Measurements from ENCODE around the gene GPAM.
"Not testable (repeated sequence)": the region's sequence is repeated elsewhere in the genome, so short reads cannot be mapped to it uniquely, and the experiment has no call there.

The GPAM gene

DNA sequence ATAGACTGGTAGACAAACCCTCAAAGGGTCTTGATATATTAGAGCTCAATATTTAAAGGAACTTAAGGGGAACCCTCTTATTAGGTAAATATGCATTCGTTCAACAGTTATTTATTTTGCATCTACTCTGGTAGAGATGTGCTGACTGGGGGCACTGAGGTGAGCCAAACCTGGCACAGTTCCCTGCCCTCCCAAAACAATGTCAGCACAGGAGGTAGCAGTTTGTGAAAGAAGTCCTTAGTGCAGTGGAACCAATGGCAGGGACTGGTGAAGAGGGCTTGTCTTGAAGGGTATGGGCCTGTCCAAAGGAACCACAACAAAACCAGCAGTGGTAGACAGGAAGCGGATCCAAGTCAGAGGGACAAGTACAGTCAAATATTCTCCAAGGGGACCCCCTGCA, 32.6 kb upstream of the GPAM start:
- no peak for DNase-seq (ENCODE audit: extremely low read depth in 1 of 2, low read depth in 1 of 2)

DNA sequence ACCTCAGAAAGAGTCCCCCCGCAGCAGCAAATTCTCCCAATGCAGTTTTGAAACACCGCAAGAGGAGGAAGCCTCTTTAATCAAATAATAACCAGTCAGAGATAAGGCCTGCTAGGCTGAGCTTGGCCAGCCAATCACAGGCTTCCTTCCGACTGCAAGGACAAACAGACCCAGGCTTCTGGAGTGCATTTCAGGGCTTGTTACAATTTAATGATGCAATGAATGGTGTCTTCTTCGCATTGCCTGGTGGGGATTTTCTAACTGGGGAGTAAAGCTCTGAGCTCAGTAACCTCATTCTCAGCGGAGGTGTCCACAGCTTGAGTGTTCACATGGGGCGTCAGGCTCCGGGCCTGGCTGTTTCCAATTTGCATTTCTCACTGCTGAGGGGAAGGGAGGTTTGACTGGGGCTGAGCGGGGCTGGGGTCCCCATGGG, 31.8 kb upstream of the GPAM start:
- DNase-seq (ENCODE audit: extremely low read depth in 1 of 2, low read depth in 1 of 2) = no peak

DNA sequence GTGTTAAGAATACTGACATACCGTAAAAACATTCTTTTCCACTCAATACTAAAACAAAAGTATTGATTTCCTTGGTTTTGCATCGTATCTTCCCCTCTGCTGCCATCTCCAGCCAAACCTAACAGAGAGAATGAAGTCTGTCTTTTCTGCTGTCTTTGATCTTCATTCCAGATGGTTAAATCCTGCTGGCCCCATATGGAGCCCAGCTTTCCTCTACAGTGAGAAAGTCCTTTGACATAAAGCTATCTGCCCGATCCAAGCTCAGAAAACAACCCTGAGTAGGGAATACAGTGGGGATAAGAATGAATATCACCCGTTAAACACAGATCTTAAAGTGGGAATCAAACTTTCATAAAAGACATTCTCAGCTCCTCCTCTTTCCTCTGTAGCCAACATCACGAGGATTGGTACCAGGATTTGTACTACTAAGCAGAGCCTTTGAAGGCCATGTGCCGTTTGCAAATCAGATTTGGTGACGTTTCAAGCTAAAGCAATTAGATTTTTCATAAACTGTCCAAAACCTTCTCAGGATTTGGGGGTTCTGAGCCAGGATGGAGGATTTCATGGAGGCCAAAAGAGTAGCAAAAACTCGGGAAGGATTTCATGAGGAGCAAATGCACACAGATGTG, 30.8 kb upstream of the GPAM start:
- no peak for DNase-seq (ENCODE audit: extremely low read depth in 1 of 2, low read depth in 1 of 2)

DNA sequence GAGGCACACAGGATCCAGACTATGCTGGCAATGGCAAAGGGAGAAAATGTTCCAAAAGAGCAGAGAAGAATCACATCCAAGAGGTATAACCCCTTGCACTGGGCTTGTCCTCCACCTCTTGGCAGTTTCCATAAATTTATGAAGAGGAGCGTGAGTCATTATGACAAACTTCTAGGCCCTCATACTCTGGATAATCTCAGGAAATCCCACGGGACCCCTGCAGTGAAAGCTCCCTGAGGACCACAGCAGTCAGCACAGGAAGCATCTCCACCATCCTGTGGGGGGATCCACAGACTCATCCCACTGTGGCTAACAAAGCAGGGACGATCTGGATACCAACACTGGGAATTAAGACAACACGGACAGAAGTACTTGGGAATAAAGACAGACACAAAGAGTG, 30.3 kb upstream of the GPAM start:
- DNase-seq (ENCODE audit: extremely low read depth in 1 of 2, low read depth in 1 of 2) = no peak

DNA sequence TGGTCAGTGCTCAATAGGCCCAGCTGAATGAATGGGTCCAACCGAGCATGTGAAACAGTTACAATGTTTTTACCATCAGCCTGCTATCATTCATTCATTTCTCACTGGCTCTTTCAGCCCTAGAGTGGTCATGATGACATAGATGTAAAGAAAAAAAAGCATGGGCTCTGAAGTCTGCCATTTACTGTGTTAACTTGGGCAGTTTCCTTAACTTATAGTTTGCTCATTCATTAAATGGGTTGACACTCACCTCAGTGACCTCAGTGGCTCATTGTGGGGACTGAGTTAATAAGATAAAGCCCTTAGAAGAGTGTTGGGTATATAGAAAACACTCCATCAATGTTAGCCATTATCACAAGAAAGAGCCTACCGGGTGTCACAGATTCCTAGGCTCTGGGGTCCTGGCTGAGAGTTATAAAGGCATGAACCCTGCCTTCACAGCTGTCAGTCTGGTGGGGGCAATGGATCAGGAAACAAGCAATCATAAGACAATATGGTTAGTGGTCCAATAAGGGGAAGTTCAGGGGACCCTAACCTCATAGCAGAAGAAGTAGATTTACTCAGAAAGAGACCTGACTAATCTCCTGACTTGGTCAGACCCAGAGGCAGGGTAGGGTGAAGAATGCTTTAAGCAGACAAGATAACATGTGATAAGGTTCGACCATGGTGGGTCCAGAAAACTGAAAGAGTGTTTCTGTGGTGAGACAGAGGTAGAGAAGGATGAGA, 29.7 kb upstream of the GPAM start:
- DNase-seq (ENCODE audit: extremely low read depth in 1 of 2, low read depth in 1 of 2) = no peak

DNA sequence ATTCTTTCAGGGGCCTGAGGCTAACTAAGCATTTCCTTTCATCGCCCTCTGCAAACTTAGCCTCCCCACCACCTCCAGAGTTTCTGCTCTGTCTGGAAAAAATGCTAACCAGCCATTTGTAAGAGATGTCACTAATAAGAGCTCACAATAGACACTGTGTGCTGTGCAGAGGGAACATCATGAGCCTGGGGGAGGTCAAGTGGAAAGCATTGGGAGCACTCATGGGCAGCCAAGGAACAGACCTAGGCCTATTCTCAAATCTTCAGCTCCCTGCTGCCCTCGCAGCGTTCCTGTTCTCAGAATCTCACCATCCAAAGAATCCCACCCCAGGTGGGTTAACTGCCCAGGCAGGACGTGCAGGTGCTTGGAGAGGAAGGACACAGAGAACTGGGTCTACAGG, 27.1 kb upstream of the GPAM start:
- no peak for DNase-seq (ENCODE audit: extremely low read depth in 1 of 2, low read depth in 1 of 2)

DNA sequence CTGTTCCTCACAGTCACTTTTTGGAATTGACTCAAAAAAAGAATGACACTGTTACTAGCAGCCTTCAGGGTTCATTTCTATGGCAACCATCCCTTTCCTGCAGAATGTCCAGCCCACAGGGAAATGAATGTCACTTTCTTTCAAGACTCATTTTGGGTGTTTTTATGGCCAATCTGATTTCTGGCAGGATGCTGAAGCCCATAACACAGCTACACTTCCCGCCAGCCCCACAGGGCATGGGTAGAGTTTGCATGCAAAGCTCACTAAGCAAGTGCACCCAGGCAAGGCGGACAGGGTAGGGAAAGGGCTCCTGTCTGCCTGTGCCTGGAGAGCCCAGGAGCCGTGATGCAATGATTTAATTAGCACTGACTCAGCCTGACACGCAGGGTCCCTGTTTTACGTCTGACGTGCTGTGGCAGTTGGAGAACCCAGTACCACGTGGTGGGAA, 26.1 kb upstream of the GPAM start:
- no peak for DNase-seq (ENCODE audit: extremely low read depth in 1 of 2, low read depth in 1 of 2)

DNA sequence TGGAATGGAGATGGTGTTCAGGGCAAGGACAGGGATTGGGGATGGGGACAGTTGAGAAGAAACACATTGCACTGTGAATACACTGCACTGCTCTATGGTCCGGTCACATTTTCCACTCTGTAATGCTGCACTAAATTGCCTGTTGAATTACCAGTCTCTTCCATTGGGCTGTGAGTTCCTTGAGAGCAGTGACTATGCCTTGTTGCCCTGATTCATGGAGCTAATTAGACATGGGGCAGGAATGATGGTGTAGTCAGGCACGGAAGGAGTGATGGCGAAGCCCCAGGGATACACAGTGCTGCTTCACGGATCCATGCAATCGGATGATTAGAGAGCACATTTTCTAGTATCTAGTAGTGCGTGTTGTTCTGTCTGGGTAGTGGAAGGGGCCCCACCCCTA, 25.4 kb upstream of the GPAM start:
- no peak for DNase-seq (ENCODE audit: extremely low read depth in 1 of 2, low read depth in 1 of 2)

DNA sequence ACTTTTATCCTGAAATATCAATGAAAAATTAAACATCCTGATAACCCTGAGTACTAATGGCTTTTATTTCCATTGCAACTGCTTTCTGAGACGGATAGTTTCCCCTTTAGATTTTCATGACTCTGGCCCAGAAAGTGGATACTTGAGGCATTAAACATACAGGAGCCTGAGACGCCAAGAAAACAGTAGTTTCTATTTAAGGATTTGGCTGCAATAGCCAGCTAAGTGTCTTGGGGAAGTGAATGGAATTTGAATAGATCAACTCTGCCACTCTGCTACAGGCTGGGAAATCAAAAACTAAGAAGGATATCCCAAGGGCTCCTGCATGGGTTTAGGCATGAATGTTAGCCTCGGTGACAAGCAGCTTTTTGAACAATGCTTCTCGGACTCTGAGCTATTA, 24.7 kb upstream of the GPAM start:
- no peak for DNase-seq (ENCODE audit: extremely low read depth in 1 of 2, low read depth in 1 of 2)

DNA sequence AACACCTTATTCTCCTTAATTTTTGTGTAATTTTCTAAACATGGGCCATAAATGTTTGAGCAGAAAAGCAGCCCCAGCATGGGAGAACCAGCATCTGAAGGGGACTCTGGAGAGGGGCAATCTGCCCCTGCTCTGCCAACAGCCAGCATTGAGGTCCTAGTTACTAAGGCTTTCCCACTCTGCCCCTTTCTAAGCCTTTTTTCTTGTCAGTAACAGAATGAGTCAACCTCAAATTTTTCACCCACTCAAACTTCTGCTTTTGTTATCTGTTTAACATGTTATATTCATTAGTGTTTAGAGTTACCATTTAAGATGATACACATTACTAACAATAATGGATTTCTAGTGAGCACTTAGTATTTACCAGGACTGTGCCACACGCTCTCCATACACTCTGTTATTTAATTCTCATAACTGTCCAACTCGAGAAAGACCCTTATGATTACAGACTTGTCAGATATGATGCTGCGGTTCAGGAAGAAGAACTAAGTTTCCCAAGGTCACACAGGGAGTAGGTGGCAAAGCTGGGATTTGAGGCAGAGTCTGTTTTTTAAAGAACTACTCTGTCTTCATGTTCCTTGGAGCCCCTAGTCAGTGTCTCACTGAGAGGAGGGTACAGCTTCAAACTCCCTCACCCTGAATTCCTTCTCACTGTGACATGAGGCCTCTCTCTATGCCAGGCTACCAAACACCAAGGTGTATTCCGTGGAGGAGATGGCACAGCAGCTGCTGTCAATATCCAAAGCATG, 19.9 kb upstream of the GPAM start:
- no peak for DNase-seq (ENCODE audit: extremely low read depth in 1 of 2, low read depth in 1 of 2)

DNA sequence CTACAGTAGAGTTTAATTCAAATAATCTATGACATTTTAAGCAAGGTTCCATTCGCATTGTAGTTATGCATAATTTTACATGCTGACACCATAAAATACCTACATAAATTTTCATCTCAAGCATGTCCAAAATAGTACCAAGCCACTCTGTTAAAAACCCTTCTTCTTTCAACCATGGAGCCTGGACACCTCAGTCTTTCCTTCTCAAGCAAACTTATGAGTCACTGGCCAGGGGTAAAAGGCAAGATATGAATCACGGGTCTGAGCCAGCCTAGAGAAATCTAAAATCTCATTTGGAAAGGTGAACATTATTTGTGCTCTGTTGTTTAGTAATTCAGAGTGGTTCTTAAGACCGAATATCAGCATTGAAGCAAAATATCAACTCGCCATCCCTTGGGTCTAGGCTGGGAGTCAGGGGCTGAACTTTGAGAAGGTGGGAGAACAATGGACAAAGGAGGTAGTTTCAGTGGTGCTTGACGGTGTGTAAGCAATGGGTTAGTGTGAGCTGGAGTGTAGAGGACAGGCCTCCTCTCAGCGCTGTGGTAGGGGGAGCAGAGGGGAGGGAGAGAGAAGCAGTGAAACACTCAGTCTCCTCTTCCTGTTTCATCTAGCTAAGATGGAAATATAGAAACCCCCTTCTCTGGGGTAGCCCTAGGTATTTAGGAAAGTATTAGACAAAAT, 19.1 kb upstream of the GPAM start:
- DNase-seq (ENCODE audit: extremely low read depth in 1 of 2, low read depth in 1 of 2) = no peak

DNA sequence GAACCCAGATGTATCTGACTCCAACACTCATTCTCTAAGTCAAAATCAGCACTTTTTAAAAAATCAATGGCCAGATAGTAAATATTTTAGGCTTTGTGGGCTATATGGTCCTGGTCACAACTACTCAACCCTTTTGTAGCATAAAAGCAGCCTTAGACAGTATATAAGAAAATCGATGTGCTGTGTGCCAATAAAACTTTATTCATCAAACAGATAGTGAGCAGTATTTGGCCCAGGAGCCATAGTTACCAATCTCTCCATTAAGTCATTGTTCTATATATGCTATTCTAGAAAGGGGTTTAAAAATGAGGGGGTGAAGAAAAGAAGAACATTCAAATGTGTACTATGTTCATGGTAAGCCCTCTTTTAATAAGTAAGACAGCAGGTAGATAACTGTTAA, 18.5 kb upstream of the GPAM start:
- no peak for DNase-seq (ENCODE audit: extremely low read depth in 1 of 2, low read depth in 1 of 2)

DNA sequence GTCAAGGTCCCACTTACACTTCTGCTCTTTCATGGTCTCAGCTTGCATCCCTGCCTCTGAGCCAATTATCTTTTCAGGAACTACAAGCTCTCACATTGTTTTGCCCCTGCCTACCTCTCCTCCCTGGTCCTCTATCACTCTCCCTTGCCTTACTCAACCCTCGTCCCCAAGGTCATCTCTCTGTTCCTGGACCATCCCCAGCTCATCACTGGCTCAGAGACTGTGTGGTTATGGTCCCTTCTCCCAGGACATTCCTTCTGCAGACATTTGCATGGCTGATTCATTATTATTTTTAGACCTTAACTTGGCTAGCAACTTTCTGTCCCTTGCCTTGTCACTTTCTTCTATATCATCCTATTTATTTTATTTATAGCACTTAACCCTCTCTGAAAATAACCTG, 17.8 kb upstream of the GPAM start:
- no peak for DNase-seq (ENCODE audit: extremely low read depth in 1 of 2, low read depth in 1 of 2)

DNA sequence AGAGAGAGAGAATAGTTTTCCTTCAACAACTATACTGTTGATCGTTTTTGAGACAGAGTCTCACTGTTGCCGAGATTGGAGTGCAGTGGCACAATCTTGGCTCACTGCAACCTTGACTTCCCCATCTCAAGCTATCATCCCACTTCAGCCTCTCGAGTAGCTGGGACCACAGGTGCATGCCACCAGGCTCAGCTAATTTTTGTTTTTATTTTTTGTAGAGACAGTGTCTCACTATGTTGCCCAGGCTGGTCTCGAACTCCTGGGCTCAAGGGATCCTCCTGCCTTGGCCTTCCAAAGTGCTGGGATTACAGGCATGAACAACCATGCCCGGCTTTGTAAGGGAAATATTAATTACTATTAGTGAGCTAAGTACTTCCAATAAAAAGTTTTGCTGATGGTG, 16.7 kb upstream of the GPAM start:
- DNase-seq (ENCODE audit: extremely low read depth in 1 of 2, low read depth in 1 of 2) = not testable (repeated sequence)

DNA sequence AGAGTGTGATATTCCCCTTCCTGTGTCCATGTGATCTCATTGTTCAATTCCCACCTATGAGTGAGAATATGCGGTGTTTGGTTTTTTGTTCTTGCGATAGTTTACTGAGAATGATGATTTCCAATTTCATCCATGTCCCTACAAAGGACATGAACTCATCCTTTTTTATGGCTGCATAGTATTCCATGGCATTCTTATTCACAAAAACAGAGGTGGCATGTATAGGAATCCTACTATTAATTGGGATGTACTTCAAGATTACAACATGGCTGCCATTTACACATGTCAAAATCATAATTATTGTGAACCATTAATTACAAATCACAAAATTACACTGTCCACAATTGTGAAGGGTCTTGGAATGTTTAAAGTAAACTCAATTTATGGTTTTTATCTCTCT, 14.1 kb upstream of the GPAM start:
- DNase-seq (ENCODE audit: extremely low read depth in 1 of 2, low read depth in 1 of 2) = not testable (repeated sequence)

DNA sequence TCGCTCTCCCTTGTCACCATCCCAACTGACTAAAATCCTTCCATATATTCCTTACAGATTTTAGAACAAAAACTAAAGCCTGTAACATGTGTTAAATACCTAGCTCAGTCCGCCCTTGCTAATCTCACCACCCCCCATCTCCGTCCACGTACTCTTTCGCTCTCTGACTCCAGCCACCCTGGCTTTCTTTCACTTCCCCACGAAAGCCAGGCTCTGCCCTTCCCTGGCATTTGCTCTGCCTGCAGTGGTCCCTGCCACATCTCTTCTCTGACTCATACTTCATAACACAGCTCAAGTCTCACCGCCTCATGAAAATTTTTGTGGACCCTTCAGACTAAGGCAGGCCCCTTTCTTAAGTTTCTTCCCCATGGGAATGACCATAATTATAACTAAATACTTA, 11.7 kb upstream of the GPAM start:
- no peak for DNase-seq (ENCODE audit: extremely low read depth in 1 of 2, low read depth in 1 of 2)

DNA sequence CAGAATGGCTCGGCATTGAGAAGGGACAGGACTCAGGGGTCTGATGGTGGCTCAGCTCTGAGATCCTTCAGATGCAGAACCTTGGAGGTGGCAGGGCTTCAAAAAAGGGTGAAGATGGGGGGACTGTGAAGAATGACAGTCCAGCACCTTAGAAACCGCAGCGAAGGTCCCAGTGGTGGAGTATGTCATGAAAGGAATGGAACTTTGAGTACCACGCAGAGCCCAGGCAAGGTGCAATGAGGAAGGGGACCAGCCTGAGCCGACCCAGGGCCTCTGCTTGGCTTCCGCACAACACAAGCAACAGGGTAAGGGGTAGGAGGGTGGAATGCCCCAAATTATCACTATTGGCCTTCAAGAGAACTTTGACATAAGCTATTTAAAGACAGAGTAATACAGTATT, 8.2 kb upstream of the GPAM start:
- no peak for DNase-seq (ENCODE audit: extremely low read depth in 1 of 2, low read depth in 1 of 2)

DNA sequence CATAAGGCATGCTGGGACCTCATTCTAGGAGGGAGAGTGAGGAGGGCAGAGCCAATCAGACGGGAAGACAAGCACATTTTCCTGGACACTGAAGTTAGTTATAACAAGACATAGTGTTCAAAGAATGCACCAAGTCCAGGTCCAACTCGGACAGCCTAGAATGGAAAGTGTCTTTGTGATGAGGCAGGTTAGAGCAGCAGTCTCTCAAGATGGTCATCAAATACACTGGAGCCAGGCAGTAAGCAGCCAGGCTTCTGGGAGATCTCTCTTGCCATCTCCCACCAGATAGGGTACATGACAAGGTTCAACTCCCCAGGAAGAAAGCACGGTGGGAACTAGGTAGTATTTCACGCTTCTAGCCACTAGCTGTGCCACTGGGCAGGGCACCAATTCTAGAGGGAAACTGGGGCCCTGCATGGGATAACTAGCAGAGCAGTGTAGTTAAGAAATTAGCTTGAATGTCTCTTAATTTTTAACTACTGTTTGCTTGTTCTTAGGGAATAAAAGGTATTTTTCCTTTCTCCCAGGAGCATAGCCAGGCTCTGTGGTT, 7.6 kb upstream of the GPAM start:
- no peak for DNase-seq (ENCODE audit: extremely low read depth in 1 of 2, low read depth in 1 of 2)

DNA sequence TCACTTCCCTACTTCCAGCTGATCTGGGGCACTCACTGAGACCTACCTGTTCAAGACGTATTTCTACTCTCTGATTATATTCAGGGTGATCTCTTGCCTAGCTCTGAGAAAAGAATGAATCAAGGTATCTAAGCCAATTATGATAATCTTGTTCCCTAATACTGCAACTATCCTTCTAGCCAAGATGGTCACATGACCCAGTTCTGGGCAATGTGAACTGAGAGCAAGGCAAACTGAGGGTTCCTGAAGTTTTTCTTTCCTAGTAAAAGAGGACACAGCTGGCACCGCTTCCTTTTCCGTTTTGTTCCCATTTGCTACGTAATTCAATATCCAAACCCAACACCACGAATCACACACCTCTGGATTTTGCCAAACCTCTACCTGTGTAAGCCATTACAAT, 5.9 kb upstream of the GPAM start:
- no peak for DNase-seq (ENCODE audit: extremely low read depth in 1 of 2, low read depth in 1 of 2)

DNA sequence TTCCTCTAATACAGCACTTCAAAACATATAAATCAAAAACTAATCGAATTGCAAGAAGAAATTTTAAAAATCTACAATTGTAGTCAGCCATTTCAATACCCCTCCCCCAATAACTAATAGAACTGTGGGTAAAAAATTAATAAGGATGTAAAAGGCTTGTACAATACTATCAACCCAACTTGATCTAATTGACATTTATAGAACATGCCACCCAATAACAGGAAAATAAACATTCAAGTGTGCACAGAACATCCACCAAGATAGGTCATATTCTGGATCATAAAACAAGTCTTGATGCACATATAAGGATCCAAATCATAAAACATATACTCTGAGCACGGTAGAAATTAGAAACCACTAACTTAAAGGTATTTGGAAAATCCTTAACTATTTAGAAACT, 4.0 kb upstream of the GPAM start:
- DNase-seq (ENCODE audit: extremely low read depth in 1 of 2, low read depth in 1 of 2) = no peak

DNA sequence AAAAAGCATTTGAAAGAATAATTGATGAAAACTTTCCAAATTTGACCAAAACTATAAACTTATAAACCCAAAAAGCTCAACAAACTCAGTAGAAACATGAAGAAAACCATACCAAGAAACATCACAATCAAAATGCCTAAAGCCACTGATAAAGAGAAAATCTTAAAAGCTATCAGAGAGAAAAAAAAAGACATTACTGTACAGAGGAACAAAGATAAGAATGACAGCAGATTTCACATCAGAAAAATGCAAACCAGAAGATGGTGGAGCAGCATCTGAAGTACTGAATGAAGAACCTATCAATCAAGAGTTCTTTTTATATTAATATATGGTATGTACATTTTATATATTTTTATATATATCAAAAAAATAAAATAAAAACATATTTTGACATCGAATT, 2.4 kb upstream of the GPAM start:
- DNase-seq (ENCODE audit: extremely low read depth in 1 of 2, low read depth in 1 of 2) = no peak
